Breast epithelium (tissue), 4 donors: ENCODE measurements around the gene HMGB4. TPM values are rescaled to one million over a fixed set of nuclear protein-coding genes. Genes with fewer than 3 reads are reported as not detected.
A peak's percentile ranks its signal among the peaks of the same experiment; 100 is the strongest.

Experiments used
- DNase-seq, 2 donors: peaks; one replicate each; pipeline ENCODE4 v3.0.0-alpha.2; 2019; ENCODE audit warnings: low spot score in 2 of 2
- H3K27ac ChIP-seq, 2 donors: fragments of 200-600 bp; sonication (generic) in 1 of 2; one replicate each; pipeline ENCODE4 v1.5.1; 2016 to 2019; ENCODE audit warnings: mild to moderate bottlenecking in 1 of 2
- H3K27me3 ChIP-seq, 2 donors: fragments of 200-600 bp; sonication (generic) in 1 of 2; one replicate each; pipeline versions ENCODE4 v1.5.1 to v1.6.0; 2017 to 2019; ENCODE audit warnings: control low read depth in 1 of 2, mild to moderate bottlenecking in 1 of 2
- H3K36me3 ChIP-seq: fragments of 200-600 bp; one replicate; pipeline ENCODE4 v1.5.1; 2019
- H3K4me1 ChIP-seq, 2 donors: fragments of 200-600 bp; sonication (generic); one replicate each; pipeline ENCODE4 v1.5.1; 2016 to 2019; ENCODE audit warnings: control low read depth in 1 of 2
- H3K4me3 ChIP-seq, 3 donors: fragments of 200-600 bp; sonication (generic); 1 replicate in 2 of 3; 2 replicates in 1 of 3; pipeline ENCODE4 v1.5.1; 2016 to 2019; ENCODE audit warnings: mild to moderate bottlenecking in 3 of 3, moderate library complexity in 2 of 3
- H3K9me3 ChIP-seq, 2 donors: fragments of 200-600 bp; sonication (generic) in 1 of 2; one replicate each; pipeline ENCODE4 v1.5.1; 2016 to 2019; ENCODE audit warnings: control low read depth in 1 of 2
- POLR2A ChIP-seq: fragments of 450-650 bp; IDR thresholded peaks from one replicate; pipeline ENCODE4 v1.6.1; 2016; ENCODE audit warnings: antibody characterized with exemption, mild to moderate bottlenecking, moderate library complexity
- POLR2AphosphoS5 ChIP-seq, 3 donors: sonication (generic); formaldehyde crosslinking; IDR thresholded peaks; one replicate each; pipeline ENCODE4 v1.6.1; 2017; ENCODE audit warnings: antibody characterized with exemption in 3 of 3
- intact Hi-C: fragments of 100-400 bp; cut with DNase I; formaldehyde crosslinking; loops from one replicate; pipeline ENCODE4 v1.15.1; 2023; ENCODE audit warnings: low total_unique reads
- total RNA-seq, 3 donors: library from RNA; depleted of rRNA; stranded (reverse); fragments of >200 nt; gene quantifications; one replicate each; pipeline ENCODE4 v1.1.0, GENCODE V29; 2016
- TF ChIP-seq, protein P1 (sequence below), 3 donors: fragments of 450-650 bp; IDR thresholded peaks; one replicate each; pipeline ENCODE4 v1.5.1; 2016 to 2017; ENCODE audit warnings: antibody characterized with exemption in 3 of 3, mild to moderate bottlenecking in 3 of 3, moderate library complexity in 3 of 3

HMGB4 gene
- total RNA-seq, 3 donors from 2014 or later: not detected

DNA sequence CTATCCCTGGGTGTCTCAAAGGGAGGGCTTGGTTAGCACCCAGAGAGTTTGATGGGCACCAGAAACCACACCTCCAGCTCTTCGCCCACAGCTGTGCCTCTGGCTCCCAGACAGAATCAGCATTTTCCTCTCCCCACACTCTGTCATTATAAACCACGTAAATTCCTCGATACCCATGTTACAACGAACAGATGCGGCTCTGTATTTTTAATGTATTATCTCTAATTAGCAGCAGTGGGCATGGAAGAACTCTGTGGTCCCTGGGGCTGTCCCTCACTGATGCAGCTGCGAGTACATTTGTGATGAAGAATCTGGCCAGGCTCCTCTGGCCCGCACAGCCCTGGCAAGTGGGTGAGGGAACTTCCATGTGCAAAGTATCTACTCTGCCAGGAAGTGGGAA, 10.8 kb downstream of the HMGB4 start:
- H3K9me3 ChIP-seq: no peaks in the 10 kb centered on the region
- H3K27ac ChIP-seq: no peak overlapping the region
- H3K4me3 ChIP-seq: no peak overlapping the region
- no peaks in the 10 kb centered on the region for H3K36me3 ChIP-seq
- no peak for TF ChIP-seq POLR2AphosphoS5 (IDR thresholded peaks at IDR 0.05)
- no peak for TF ChIP-seq POLR2A
- TF ChIP-seq, protein P1, sequence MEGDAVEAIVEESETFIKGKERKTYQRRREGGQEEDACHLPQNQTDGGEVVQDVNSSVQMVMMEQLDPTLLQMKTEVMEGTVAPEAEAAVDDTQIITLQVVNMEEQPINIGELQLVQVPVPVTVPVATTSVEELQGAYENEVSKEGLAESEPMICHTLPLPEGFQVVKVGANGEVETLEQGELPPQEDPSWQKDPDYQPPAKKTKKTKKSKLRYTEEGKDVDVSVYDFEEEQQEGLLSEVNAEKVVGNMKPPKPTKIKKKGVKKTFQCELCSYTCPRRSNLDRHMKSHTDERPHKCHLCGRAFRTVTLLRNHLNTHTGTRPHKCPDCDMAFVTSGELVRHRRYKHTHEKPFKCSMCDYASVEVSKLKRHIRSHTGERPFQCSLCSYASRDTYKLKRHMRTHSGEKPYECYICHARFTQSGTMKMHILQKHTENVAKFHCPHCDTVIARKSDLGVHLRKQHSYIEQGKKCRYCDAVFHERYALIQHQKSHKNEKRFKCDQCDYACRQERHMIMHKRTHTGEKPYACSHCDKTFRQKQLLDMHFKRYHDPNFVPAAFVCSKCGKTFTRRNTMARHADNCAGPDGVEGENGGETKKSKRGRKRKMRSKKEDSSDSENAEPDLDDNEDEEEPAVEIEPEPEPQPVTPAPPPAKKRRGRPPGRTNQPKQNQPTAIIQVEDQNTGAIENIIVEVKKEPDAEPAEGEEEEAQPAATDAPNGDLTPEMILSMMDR (IDR thresholded peaks at IDR 0.05): no peak
- DNase-seq: no peak
- no peaks in the 10 kb centered on the region for H3K4me1 ChIP-seq
- no peaks in the 10 kb centered on the region for H3K27me3 ChIP-seq
- intact Hi-C loops: no loop called here

DNA sequence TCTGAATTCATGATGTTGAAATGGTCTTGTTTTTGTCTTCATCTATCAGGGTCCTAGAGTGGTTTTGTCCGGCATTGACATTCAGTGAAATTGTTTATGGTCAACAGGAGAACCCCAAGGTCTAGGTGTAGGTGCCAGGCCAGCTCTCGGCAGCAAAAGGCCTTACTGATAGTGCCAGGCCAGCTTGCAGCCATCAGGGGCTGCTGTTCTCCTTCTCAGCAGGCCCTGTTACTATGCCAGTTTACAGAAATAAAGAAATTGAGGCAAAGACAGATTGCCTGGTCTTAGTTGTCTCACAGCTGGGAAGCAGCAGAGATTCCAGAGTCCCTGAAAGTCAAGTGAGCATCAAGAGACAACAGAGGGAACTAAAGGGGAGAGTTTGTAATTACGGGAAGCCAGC, 12.0 kb downstream of the HMGB4 start:
- Histone ChIP-seq H3K9me3 (no peaks in the 10 kb centered on the region), H3K36me3 (no peaks in the 10 kb centered on the region), H3K27ac (no peak overlapping the region), H3K4me1 (no peaks in the 10 kb centered on the region), H3K27me3 (no peaks in the 10 kb centered on the region), H3K4me3 (no peak overlapping the region)
- no peak for DNase-seq
- TF ChIP-seq, protein P1 (IDR thresholded peaks at IDR 0.05): no peak
- TF ChIP-seq POLR2AphosphoS5 (IDR thresholded peaks at IDR 0.05) (no peak), POLR2A (no peak)
- intact Hi-C loops: no loop called here

DNA sequence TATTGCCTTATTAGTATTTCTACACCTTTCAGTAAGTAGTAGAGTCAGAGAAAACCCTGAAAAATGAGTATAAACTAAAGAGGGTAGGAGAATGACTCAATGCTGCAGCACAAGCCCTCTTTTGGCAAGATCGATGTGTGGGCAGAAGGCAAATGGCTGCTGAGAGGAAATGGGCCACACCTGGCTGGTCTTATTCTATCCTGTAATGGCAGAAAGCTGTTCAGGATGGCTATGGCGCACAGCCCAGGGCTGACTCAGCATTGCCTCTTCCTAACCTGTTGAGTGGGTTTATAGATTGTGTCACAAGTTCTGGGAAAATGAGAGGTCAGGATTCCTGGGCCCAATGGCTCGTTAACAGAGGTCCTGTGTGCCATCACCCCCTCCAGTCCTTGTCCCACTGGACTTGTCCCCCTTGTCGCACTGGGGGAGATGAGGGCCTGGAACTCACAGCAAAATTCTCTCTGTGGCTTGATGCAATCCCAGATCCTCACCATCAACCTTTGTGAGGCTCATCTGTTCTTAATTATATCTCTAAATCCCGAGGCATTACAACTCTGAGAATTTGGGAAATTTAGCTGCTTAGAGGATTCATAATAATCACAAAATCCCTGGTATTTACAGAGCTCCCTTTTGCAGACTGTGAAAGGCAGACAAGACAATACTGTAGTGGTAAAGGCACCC, 13.2 kb downstream of the HMGB4 start:
- TF ChIP-seq POLR2A: no peak
- TF ChIP-seq POLR2AphosphoS5 (IDR thresholded peaks at IDR 0.05): no peak
- TF ChIP-seq, protein P1 (IDR thresholded peaks at IDR 0.05): no peak
- peak overlapping the region in 1 of 2 donors; percentile 28 for H3K27ac ChIP-seq
- no peak overlapping the region for H3K4me3 ChIP-seq
- intact Hi-C loops: no loop called here
- no peak for DNase-seq
- H3K9me3 ChIP-seq: no peaks in the 10 kb centered on the region
- H3K27me3 ChIP-seq: no peaks in the 10 kb centered on the region
- no peaks in the 10 kb centered on the region for H3K4me1 ChIP-seq
- no peaks in the 10 kb centered on the region for H3K36me3 ChIP-seq

DNA sequence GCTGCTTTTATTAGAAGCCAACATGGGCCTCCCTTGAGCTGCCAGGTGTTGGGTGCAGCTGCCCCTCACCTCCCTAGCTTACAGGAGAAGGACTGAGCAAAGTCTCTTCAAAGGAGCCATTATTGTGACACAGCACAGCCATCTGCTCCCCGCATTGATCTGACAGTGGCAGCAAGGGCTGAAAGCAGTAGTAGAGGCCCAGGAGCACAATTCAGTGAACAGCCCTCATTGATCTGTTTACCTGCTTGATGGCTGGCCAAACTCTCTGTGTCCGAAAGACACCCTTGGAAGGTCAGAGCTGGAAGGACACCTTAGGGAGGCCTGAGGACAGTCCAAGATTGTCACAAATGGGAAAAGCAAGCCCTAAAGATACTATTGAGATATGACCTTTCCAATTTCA, 14.5 kb downstream of the HMGB4 start:
- no peak overlapping the region for H3K4me3 ChIP-seq
- no peaks in the 10 kb centered on the region for H3K9me3 ChIP-seq
- H3K36me3 ChIP-seq: no peaks in the 10 kb centered on the region
- no peaks in the 10 kb centered on the region for H3K27me3 ChIP-seq
- no peak overlapping the region for H3K27ac ChIP-seq
- no peak for DNase-seq
- TF ChIP-seq POLR2AphosphoS5 (IDR thresholded peaks at IDR 0.05) (no peak), POLR2A (no peak)
- TF ChIP-seq, protein P1 (IDR thresholded peaks at IDR 0.05): no peak
- intact Hi-C loops: no loop called here
- H3K4me1 ChIP-seq: no peaks in the 10 kb centered on the region

DNA sequence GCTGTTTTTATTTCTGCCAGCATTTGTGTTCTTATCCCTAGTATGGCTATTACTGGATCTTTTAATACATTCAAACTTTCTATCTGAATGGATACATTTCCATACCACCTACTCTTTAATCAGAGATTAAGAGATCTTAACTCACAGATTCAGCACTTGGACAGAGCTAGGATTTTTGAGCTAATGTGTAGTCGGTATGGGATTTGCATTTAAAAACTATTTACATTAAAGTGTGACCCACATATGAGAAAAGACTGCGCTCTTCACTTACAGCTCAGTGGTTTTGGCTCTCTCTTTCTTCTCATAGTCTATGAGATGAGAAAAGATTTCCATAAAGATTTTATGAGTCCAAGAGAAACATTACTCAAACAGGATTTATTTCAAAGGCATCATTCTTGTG, 16.4 kb downstream of the HMGB4 start:
- no peak for DNase-seq
- intact Hi-C loops: no loop called here
- no peak overlapping the region for H3K4me3 ChIP-seq
- no peaks in the 10 kb centered on the region for H3K27me3 ChIP-seq
- no peak overlapping the region for H3K27ac ChIP-seq
- no peaks in the 10 kb centered on the region for H3K36me3 ChIP-seq
- no peaks in the 10 kb centered on the region for H3K9me3 ChIP-seq
- TF ChIP-seq POLR2AphosphoS5 (IDR thresholded peaks at IDR 0.05): no peak
- TF ChIP-seq, protein P1 (IDR thresholded peaks at IDR 0.05): no peak
- TF ChIP-seq POLR2A: no peak
- no peaks in the 10 kb centered on the region for H3K4me1 ChIP-seq
